NCI-H748 treated with DMSO at 0.1 percent for 48 hours (cell line): ENCODE measurements around the gene DPYSL4.

Experiments
- DNase-seq: peaks from one replicate; lab custom pipeline; 2025; lab: John Stamatoyannopoulos, UW

DPYSL4 gene

DNA sequence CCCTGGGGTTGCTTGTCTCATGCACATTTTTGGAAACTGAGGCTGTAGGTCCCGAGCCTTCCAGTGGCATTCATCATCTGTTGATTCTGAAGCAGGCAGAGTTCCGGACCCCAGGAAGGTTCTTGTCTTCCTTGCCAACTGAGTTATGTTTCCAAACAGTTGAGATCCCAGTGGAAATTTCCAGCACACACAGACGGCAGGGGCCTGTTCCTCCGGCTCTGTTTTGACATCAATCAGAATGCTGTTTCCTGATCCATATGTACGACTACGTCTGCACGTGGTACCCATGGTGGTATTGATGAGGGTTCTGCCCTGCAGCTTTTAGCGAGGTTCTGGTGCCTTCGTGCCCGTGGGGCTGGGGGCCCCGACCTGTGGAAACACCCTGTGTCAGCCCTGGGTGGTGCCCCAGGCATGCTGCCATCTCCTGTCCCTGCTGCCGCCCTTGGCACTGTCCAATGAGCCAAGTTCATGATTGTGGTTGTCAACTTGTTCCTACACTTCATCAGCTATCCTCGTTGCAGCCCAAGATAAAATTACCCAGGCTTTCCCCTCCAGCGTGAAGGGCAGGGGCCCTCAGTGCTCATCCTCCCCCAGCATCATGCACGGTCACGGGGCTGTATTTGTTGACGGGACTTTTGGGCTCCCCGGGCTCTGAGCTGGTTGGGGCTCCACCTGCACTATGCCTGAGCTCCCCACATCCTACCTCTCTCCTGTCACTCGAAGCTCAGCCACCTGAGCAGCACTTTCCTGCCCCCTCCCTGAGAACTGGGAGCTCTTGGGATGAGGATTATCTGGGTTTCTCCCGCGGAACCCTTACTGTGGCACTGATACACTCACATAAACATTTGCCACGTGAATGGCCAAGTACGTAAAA is 7.8 kb upstream of the DPYSL4 start:
- no peak for DNase-seq

DNA sequence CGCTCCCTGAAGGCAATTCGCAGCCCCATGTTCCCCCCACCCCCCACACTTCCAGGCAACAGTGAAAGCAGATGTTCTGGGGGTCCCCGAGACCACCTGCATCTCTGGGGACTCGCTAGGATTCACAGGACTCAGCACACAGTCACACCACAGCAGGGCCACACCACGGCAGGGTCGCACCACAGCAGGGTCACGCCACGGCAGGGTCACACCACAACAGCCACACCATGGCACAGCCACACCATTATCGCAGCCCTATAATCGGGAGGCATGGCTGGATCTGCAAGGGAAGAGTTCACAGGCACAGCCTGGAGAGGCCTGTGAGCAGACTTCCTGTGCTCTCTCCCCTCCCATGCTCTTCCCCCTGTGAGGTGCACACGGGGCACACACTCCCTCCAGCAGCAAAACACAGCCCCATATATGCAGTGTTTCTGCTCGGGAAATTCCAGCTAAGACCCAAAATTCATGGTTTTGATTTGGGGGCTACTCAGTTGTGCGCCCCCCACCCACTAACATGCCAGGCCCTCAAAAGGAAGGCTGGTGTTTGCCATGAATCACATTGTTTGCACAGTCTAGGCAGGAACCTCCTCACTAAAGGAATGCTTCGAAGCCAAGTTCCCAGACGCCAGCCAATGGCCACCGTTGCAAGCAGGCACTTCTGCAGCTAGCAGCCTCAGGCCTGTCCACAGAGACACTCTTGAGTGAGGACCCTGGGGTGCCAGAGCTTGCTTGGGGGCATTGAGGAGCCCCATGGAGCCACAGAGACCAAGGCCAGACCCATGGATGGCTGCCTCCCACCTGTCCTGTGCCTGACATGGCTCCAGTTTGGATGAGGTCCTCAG is 7.0 kb upstream of the DPYSL4 start:
- no peak for DNase-seq

- no peak for DNase-seq
These were observed 6.0 kb upstream of the DPYSL4 start for GRCh38 chr10:132180736-132181135.

GRCh38 chr10:132181691-132182425 is 4.9 kb upstream of the DPYSL4 start:
- no peak for DNase-seq

- no peak for DNase-seq
These were observed 4.2 kb upstream of the DPYSL4 start for GRCh38 chr10:132182591-132182990.

DNA sequence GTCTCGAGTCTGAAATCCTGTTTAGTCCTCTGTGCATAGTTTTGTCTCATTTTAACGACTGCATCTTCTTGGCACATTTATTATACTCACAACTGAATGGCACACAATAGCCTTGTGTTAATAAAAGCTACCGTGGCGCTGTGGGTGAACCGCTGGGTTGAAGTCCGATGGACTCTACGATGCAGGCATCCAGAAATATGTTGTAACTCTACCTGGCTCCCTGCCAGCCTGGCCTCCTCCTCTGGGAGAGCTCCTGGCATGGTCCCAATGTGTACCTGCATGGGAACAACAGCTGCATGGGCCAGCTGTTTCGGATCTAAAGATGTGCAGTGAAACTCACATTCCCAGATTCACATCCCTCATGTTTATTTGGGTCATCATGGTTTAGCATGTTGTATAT is 3.7 kb upstream of the DPYSL4 start:
- DNase-seq, result peak; percentile 11

DNA sequence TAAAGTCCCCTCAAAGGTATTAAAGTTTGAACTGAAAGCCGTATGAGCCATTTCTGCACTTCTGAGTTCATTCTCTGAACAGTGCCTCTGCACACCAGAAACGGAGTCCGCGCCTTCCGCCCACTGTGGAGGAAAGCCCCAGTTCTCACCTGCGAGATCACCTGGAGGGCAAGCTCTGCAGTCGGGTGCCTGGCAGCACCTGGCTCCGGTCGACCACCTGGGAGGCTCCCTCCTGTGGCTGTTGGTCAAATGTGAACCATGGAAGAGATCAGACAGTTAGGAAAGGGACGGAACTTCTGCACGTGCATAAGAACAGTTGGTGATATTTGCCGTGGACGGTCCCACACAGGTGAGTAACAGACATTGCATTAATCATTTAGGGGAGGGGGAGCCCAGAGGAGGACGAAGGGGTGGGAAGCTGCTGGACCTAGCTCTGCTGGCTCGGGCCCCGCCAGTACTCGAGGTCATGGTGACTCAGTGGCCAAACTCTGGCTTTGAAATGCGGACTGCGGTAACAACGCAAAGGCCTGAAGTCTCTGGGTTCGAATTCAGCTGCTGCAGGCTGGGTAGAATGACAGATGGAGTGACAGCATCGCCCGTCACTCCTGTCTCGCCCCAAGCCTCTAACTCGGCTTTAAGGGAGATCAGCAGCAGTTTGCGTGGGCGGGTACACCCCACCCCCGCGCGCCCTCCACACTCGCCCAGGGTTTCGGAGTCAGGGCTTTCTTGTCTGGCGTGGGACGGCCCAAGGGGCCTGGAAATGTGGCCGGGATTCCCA is 1.7 kb upstream of the DPYSL4 start:
- DNase-seq, result no peak

GRCh38 chr10:132185601-132186487 is 904 bp upstream of the DPYSL4 start:
- DNase-seq, result peak; percentile 18

- no peak for DNase-seq
These were observed 836 bp downstream of the DPYSL4 start for GRCh38 chr10:132187430-132188138.

GRCh38 chr10:132188331-132188730 is 1.6 kb downstream of the DPYSL4 start:
- DNase-seq, result no peak

GRCh38 chr10:132189016-132189415 is 2.3 kb downstream of the DPYSL4 start:
- no peak for DNase-seq

DNA sequence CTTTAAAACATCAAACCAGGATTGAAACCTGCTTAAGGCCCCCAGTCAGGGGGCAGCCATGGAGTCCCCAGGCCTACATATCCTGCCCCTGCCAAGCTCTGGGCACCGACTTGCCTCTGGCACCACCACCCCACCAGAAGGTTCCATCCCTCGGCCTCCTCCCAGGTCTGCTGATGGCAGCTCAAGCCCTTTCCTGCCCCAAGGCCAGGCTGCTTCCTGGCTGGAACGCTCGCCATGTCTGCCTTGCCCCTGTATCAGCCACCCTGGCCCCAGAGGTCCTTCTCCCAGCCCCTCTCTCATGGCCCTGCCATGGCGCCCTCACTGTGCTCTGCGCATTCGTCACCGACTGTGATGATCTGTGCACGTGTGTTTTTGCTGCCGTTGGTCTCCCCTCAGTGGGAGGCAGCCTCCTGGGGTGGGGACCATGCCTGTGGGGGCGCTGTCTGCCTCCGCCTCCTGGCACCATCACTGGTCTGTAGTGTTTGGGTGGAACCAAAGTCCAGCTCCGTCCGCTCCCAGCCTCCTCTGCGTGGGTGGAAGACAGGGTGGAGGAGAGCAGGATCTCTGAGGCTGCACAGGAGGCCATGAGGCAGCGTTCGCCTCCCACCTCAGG is 3.2 kb downstream of the DPYSL4 start:
- no peak for DNase-seq

DNA sequence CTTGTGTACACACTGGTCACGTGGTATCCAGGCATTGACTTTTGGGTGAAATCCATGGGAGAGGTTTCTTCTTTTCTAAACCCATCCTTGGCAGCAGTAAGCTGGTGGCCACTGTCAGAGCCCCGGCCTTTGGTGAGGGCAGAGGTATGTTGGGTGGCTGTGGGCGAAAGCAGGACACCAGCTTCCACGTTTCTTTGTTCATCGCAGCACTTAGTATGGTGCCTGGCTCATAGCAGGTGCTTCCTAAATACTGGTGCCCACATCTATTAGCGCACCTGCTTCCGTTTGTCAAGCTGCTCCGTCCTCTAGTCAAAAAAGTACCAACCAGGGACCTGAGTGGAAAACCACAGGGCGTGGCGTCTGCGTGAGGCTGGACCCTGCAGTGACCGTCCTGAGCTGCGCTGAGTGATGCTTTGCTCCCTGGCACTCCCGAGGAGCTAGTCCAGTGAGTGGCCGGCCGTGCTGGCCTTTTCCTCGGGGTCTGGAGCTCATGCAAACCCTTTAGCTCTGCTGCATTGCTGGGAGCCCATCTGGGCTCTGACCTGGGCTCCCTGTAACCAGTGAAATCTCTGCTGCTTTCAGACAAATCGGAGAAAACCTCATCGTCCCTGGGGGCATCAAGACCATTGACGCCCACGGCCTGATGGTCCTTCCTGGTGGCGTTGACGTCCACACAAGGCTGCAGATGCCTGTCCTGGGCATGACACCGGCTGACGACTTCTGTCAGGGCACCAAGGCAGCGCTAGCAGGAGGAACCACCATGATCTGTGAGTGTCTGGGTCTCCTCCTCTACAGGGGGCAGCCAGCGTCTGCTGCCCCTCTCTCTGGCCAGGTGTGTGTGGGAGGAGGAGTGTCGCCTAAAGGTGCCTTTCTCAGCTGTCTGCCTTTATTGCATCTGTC is 5.6 kb downstream of the DPYSL4 start:
- DNase-seq, result no peak

- DNase-seq, result no peak
These were observed 6.4 kb downstream of the DPYSL4 start for GRCh38 chr10:132192991-132193665.

- no peak for DNase-seq
These were observed 7.3 kb downstream of the DPYSL4 start for GRCh38 chr10:132193907-132194552.

- DNase-seq, result no peak
These were observed 8.0 kb downstream of the DPYSL4 start for GRCh38 chr10:132194726-132195125.

DNA sequence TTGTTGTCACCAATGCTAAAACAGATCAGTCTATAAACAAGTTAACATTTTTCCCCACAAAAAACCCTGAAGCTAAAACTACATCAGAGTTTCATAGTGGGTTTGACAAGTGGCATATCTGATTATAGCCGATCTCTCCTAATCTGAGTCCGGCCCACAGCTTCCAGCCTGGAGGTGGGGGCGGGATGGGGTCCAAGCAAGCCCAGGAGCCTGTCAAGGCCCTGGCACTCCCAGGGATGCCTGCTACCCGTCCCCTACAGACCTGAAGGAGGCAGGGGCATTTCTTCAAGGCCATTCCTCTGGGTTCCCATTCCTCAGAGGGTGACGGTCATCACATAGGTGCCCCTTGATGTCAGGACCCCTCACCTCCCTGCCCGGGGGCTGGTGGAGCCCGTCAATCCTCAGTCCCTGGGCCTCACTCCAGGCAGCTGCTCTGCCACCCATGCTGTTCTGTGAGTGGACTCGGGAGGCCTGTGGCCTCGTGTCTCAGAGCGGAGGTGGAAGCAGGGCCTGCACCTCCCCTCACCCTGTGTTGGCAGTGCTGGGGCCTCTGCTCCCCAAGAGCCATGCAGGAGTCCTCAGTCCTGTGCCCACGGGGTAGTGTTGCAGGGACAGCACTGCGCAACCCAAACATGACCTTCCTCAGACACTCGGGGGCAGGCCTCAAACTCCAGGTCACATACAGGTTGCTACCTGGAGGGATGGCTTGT is 8.8 kb downstream of the DPYSL4 start:
- no peak for DNase-seq
